BE2C (cell line): ENCODE measurements around the gene COMP.
"Not testable (repeated sequence)": the region's sequence is repeated elsewhere in the genome, so short reads cannot be mapped to it uniquely, and the experiment has no call there.

Experiments
- DNase-seq: peaks from one replicate; pipeline ENCODE4 v3.0.0-alpha.2; 2020
- H3K27me3 ChIP-seq: fragments of 250-450 bp; sonication (Bioruptor Pico); 2 replicates; pipeline ENCODE4 v1.5.1; 2020; ENCODE audit warnings: mild to moderate bottlenecking
- H3K36me3 ChIP-seq: fragments of 250-450 bp; sonication (Bioruptor Pico); 2 replicates; pipeline ENCODE4 v1.5.1; 2020; ENCODE audit warnings: mild to moderate bottlenecking
- H3K4me1 ChIP-seq: fragments of 250-450 bp; sonication (Bioruptor Pico); 2 replicates; pipeline ENCODE4 v1.5.1; 2020
- H3K4me3 ChIP-seq: 2 replicates; pipeline ENCODE4 v1.5.1; 2011; ENCODE audit warnings: low read depth, low read length
- H3K9me3 ChIP-seq: fragments of 250-450 bp; sonication (Bioruptor Pico); 2 replicates; pipeline ENCODE4 v1.5.1; 2020
- TF ChIP-seq, protein P1 (sequence below): IDR thresholded peaks from 2 replicates; pipeline ENCODE4 v1.5.1; 2012; ENCODE audit warnings: mild to moderate bottlenecking, low read depth, low read length

The COMP gene

DNA sequence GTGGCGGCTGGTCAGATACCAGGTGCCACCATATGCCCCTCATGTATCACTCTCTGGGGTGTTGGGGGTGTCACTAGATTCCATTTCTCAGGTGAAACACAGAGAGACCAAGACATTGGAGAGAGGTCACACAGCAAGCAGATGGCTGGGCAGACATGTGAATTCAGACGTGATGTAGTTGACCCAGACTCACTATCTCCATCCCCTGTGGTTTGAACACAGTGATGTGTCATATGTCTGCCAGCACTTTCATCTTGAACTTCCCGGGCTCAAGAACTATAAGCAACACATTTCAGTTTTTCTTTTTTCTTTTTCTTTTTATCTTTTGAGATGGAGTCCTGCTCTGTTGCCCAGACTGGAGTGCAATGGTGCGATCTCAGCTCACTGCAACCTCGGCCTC is 24.6 kb upstream of the COMP start:
- H3K9me3 ChIP-seq: no peaks in the 10 kb centered on the region; the same call in 1 of the 2 replicates
- TF ChIP-seq, protein P1, sequence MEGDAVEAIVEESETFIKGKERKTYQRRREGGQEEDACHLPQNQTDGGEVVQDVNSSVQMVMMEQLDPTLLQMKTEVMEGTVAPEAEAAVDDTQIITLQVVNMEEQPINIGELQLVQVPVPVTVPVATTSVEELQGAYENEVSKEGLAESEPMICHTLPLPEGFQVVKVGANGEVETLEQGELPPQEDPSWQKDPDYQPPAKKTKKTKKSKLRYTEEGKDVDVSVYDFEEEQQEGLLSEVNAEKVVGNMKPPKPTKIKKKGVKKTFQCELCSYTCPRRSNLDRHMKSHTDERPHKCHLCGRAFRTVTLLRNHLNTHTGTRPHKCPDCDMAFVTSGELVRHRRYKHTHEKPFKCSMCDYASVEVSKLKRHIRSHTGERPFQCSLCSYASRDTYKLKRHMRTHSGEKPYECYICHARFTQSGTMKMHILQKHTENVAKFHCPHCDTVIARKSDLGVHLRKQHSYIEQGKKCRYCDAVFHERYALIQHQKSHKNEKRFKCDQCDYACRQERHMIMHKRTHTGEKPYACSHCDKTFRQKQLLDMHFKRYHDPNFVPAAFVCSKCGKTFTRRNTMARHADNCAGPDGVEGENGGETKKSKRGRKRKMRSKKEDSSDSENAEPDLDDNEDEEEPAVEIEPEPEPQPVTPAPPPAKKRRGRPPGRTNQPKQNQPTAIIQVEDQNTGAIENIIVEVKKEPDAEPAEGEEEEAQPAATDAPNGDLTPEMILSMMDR: no peak
- H3K4me3 ChIP-seq: no peak overlapping the region
- H3K4me1 ChIP-seq: no peaks in the 10 kb centered on the region
- no peaks in the 10 kb centered on the region for H3K27me3 ChIP-seq
- no peaks in the 10 kb centered on the region for H3K36me3 ChIP-seq
- no peak for DNase-seq

DNA sequence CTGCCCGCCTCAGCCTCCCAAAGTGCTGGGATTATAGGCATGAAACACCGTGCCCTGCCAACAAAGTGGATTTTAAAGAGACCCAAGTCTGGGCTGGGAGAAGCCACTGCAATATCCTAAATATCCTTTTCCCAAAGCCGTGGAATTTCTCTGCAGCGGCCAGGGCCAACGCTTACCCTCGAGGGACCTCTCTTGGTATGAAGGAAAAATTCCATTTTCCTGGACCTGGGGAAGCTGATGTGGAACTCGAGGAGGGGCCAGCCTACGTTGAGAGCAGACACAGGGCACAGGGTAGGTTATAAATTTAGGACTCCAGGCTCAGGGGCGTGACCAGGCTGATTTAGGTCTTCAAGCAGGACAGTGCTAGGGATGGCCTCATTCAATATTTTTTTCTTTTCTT is 23.0 kb upstream of the COMP start:
- Histone ChIP-seq H3K4me1 (no peaks in the 10 kb centered on the region), H3K36me3 (no peaks in the 10 kb centered on the region), H3K27me3 (no peaks in the 10 kb centered on the region), H3K9me3 (no peaks in the 10 kb centered on the region), H3K4me3 (no peak overlapping the region)
- TF ChIP-seq, protein P1: no peak
- DNase-seq: no peak

DNA sequence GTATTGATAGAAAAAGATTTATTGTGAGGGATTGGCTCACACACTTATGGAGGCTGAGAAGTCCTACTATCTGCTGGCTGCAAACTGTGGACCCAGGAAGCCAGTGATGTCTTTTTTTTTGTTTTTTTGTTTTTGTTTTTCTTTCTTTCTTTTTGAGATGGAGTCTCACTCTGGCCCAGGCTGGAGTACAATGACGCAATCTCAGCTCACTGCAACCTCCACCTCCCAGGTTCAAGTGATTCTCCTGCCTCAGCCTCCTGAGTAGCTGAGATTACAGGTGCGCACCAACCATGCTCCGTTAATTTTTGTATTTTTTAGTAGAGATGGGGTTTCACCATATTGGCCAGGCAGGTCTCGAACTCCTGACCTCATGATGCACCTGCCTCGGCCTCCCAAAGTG is 20.5 kb upstream of the COMP start:
- not testable (repeated sequence) for H3K36me3 ChIP-seq, H3K27me3 ChIP-seq, DNase-seq, H3K4me3 ChIP-seq, H3K4me1 ChIP-seq, H3K9me3 ChIP-seq

DNA sequence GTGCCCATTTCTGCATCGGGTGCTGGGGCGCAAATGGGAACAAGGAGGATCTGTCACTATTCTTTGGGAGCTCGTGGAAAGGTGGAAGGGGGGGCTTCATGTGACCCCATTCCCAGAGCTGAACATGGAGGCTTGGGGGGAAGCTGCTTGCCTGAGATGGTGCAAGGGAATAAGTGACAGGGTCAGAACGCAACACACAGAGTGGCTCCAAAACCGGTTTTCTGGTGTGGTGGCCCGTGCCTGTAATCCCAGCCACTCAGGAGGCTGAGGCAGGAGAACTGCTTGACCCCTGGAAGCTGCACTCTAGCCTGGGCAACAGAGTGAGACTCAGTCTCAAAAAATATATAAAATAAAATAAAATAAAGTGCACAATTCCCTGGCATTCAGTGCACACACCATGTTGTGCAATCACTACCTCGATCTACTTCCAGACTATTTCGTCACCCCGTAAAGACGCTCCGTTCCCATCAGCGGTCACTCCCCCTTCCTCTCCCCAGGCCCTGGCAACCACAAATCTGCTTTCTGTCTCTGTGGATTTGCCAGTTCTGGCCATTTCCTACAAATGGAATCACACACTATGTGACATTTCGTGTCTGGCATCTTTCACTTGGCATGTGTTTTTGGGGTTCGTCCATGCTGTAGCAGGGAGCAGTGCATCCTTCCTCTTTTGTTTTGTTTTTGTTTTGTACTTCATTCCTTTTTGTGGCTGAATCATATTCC is 18.2 kb upstream of the COMP start:
- TF ChIP-seq, protein P1: no peak
- Histone ChIP-seq H3K9me3 (no peaks in the 10 kb centered on the region), H3K4me3 (no peak overlapping the region), H3K27me3 (no peaks in the 10 kb centered on the region), H3K4me1 (no peaks in the 10 kb centered on the region), H3K36me3 (no peaks in the 10 kb centered on the region)
- no peak for DNase-seq

DNA sequence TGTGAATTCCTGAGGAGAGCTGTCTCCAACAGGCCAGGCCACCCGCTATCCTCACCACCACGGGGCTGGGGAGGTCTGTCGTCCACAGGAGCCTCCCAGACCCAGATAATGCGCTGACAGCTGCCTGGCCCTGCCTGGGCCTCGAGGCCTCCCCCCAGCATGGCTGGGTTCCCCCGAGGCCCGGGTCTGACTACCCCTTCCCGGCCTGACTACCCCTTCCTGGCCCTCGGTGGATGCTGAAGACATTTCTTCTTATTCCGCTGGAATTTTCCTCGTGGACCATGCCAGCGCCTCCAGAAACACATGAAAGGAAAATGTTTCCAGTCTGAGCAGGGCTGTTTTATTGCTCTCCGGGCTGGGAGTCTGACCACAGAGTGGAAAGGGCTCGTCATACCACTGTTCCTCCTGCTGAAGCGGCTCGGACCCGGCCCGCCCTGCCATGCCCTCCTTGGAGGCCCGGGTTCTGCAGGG is 16.8 kb upstream of the COMP start:
- Histone ChIP-seq H3K27me3 (no peaks in the 10 kb centered on the region), H3K4me3 (no peak overlapping the region), H3K36me3 (no peaks in the 10 kb centered on the region), H3K4me1 (no peaks in the 10 kb centered on the region), H3K9me3 (no peaks in the 10 kb centered on the region)
- TF ChIP-seq, protein P1: no peak
- DNase-seq: no peak

DNA sequence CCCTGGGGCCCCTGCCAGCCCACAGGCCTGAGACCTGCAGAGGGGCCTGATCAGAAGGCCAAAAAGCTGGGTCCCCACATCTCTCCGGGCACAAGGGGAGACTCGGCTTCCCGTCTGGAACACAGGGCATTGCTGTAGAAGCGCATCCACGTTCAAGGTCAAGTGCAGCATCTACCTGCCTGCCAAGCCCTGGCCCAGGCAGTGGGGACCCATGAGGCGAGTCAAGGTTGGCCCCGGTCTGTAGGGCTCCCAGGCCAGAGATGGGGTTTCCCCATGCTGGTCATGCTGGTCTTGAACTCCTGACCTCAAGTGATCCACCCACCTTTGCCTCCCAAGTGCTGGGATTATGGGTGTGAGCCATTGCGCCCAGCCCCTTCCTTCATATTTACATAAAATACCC is 13.5 kb upstream of the COMP start:
- TF ChIP-seq, protein P1: no peak

More for the DNA sequence above, 13.5 kb upstream of the COMP start:
- H3K27me3 ChIP-seq: no peaks in the 10 kb centered on the region
- no peaks in the 10 kb centered on the region for H3K36me3 ChIP-seq
- DNase-seq: no peak
- no peaks in the 10 kb centered on the region for H3K9me3 ChIP-seq
- no peak overlapping the region for H3K4me3 ChIP-seq
- H3K4me1 ChIP-seq: no peaks in the 10 kb centered on the region
